ENCODE results near the gene KAT8. TPM values are rescaled to one million over a fixed set of nuclear protein-coding genes. Genes with fewer than 3 reads are reported as not detected.

The KAT8 gene
- total and polyA plus RNA-seq, 2 of the 13 experiments (the other 11 are each of a cell fraction or from before 2014, with no cell fraction given) = 79.0 to 84.2 TPM

- no peak for TF ChIP-seq ZKSCAN5 (CRISPR knock-in tag; IDR thresholded peaks at IDR 0.05)
- no peak for TF ChIP-seq ISX (CRISPR knock-in tag; conservative IDR thresholded peaks at IDR 0.05)
- no peak for TF ChIP-seq HOXD1 (CRISPR knock-in tag; IDR thresholded peaks at IDR 0.05)
- peak; percentile 96 for TF ChIP-seq ZBTB38 (CRISPR knock-in tag; IDR thresholded peaks at IDR 0.05)
- no peak for TF ChIP-seq TFDP2 (CRISPR knock-in tag; IDR thresholded peaks at IDR 0.05)
- TF ChIP-seq ZNF775 (CRISPR knock-in tag; IDR thresholded peaks at IDR 0.05; ENCODE audit: borderline replicate concordance) = no peak
- no peak for TF ChIP-seq IKZF4 (CRISPR knock-in tag; IDR thresholded peaks at IDR 0.05; ENCODE audit: borderline replicate concordance, low read depth, not compliant biosample characterization)
- TF ChIP-seq ZBED4 (CRISPR knock-in tag; IDR thresholded peaks at IDR 0.05; ENCODE audit: borderline replicate concordance) = no peak
- TF ChIP-seq RARG (CRISPR knock-in tag; IDR thresholded peaks at IDR 0.05; ENCODE audit: low read depth) = no peak
- TF ChIP-seq CEBPB (IDR thresholded peaks at IDR 0.05; ENCODE audit: borderline replicate concordance, low read depth, low read length) = no peak
- TF ChIP-seq SP140L (CRISPR knock-in tag; IDR thresholded peaks at IDR 0.05; ENCODE audit: borderline replicate concordance) = no peak
- no peak; the same call in 1 of the 2 replicates for TF ChIP-seq ZNF891 (CRISPR knock-in tag; IDR thresholded peaks at IDR 0.05)
- TF ChIP-seq NFYB (CRISPR knock-in tag; IDR thresholded peaks at IDR 0.05) = no peak
- TF ChIP-seq SP2 (CRISPR knock-in tag; IDR thresholded peaks at IDR 0.05) = no peak
- no peak for TF ChIP-seq HNF4A (CRISPR knock-in tag; IDR thresholded peaks at IDR 0.05)
- no peak for TF ChIP-seq PAX8 (CRISPR knock-in tag; IDR thresholded peaks at IDR 0.05; ENCODE audit: borderline replicate concordance)
- TF ChIP-seq ZNF3 (CRISPR knock-in tag; IDR thresholded peaks at IDR 0.05) = no peak
- TF ChIP-seq ZNF7 (CRISPR knock-in tag; IDR thresholded peaks at IDR 0.05) = no peak
- TF ChIP-seq ZNF766 (CRISPR knock-in tag; IDR thresholded peaks at IDR 0.05; ENCODE audit: borderline replicate concordance) = no peak
- no peak for TF ChIP-seq GMEB2 (CRISPR knock-in tag; IDR thresholded peaks at IDR 0.05; ENCODE audit: low read depth)
- TF ChIP-seq ZNF513 (CRISPR knock-in tag; conservative IDR thresholded peaks at IDR 0.05) = no peak
- TF ChIP-seq ZMYM2 (CRISPR knock-in tag; IDR thresholded peaks at IDR 0.05) = peak; percentile 48; the same call in 1 of the 2 replicates
Measured at GRCh38 chr16:31106509-31107464, 10.7 kb upstream of the KAT8 start (continued).

All from HepG2 (cell line).